ENCODE results near the gene CNNM3.

CNNM3 gene

DNA sequence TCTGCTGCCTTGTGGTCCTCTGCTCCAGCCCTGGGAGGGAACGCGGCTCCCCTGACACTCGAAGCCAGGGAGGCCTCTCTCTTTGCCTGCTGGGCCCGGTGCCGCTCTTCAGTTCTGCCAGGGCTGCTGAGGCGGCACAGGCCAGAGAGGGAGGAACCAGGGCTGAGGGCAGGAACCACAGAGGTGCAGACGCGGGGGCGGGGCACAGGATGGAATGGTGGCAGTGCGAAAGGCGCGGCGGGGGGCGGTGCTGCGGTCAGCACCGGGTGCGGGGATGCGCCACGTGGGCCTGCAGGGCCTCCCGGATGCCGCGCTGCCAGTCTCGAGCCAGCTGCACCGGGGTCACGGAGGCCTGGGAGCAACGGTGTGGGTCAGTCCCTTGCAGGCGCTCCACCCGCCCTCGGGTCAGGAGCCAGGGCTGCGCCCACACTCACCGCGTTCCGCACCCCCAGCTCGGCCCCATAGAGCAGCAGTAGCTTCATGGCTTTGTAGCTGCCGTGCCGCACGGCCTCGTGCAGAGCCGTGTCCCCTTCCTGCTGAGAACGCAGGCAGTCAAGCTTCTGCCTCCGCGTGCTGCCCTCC is 23.3 kb downstream of the CNNM3 start:
- H3K27ac ChIP-seq: no peak overlapping the region
- TF ChIP-seq ZFX (IDR thresholded peaks at IDR 0.05): no peak
- TF ChIP-seq, protein P1, sequence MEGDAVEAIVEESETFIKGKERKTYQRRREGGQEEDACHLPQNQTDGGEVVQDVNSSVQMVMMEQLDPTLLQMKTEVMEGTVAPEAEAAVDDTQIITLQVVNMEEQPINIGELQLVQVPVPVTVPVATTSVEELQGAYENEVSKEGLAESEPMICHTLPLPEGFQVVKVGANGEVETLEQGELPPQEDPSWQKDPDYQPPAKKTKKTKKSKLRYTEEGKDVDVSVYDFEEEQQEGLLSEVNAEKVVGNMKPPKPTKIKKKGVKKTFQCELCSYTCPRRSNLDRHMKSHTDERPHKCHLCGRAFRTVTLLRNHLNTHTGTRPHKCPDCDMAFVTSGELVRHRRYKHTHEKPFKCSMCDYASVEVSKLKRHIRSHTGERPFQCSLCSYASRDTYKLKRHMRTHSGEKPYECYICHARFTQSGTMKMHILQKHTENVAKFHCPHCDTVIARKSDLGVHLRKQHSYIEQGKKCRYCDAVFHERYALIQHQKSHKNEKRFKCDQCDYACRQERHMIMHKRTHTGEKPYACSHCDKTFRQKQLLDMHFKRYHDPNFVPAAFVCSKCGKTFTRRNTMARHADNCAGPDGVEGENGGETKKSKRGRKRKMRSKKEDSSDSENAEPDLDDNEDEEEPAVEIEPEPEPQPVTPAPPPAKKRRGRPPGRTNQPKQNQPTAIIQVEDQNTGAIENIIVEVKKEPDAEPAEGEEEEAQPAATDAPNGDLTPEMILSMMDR (conservative IDR thresholded peaks at IDR 0.05): no peak

DNA sequence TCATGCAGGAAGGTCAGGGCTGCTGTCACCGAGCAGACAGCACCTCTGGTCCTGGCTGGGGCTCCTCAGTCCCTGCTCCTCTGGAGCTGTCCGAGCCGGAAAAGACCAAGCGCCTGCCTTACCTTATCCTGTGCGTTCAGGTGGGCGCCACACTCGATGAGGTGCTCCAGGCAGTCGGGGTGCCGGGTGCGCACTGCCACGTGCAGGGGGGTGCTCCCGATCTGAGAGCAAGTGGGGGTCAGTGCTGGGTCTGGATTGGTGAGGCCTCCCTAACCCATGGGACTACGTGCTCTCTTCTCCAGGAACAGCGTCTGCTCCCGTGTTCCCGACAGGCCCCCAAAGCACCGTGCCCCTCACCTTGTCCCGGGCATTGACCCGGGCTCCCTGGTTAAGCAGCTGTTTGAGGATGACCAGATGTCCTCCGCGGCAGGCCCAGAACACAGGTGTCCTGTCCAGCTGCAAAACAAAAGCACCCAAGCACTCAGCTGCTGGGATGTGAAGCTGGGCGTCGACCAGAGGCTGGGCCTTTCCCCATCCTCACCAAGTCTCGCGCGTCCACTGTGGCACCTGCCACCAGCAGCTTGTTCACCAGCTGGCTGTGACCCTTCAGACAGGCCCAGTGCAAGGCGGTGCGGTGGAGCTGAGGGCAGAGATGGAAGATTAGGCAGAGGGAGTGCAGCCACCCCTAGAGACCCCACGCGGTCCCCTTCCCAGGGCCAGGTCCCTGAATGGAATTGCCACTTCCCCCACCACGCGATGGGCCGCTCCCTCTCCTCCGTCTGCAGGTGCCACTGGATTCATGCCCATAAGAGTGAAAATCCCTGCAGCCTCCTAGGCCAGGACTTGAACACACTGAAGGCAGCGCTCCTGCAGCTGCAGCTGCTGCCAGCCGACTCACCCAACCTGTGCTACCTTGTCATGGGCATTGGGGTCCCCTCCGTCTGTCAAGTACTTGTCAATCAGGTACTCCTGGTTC is 24.1 kb downstream of the CNNM3 start:
- no peak overlapping the region for H3K27ac ChIP-seq
- no peak for TF ChIP-seq ZFX (IDR thresholded peaks at IDR 0.05)
- TF ChIP-seq, protein P1 (conservative IDR thresholded peaks at IDR 0.05): no peak

DNA sequence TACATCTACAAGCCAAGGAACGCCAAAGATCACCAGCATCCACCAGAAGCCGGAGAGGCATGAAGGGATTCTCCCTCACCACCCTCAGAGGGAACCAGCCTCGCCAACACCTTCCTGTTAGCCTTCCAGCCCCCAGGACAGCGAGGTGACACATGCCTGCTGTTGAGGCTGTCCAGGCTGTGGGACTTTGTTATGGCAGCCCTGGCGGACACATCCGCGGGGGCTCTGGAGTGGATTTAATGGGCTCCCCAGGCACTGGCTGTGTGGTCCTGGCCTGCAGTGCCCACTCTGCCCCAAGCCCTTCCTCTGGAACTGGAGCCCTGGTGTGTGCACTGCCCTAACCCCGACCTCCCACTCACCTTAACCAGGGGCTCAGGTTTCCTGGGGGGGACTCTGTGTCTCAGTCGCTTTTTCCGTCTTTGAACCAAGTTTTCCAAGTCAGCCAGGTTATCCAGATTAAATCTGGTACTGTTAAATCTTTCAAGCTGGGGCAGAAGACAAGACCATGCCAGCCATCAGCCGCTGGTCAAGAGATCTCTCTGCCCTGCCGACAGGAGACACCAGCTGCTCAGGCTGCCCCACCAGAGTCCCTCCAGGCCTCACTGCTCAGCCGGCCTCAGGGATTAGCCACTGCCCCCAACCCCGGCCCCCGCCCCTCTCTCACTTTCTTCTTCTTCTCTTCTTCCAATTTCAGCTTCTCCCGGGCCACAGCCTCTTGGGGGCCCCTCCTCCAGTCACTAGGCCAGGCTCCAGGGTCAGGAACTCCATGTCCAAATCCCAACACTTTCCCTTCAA is 25.8 kb downstream of the CNNM3 start:
- no peak for TF ChIP-seq ZFX (IDR thresholded peaks at IDR 0.05)
- TF ChIP-seq, protein P1 (conservative IDR thresholded peaks at IDR 0.05): no peak
- H3K27ac ChIP-seq: no peak overlapping the region

DNA sequence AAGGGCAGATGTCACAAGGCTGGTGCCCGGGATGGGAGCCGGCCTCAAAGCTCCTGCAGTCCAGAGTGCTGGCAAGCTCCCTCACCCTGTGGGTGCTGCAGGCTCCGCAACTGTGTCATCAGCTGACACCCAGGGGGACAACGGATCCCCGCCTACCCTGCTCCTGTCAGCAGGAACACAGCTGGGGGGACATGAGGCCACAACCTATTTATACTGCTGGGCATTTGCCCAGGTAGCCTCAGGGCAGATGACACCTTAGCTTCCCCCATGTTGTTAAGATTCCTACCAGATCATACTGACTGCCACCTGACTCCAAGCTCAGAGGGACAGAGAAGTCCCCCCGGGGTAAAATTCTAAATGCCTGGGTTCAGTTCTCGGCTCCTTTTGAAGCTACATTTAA is 26.5 kb downstream of the CNNM3 start:
- no peak overlapping the region for H3K27ac ChIP-seq
- TF ChIP-seq ZFX (IDR thresholded peaks at IDR 0.05): no peak
- TF ChIP-seq, protein P1 (conservative IDR thresholded peaks at IDR 0.05): no peak

DNA sequence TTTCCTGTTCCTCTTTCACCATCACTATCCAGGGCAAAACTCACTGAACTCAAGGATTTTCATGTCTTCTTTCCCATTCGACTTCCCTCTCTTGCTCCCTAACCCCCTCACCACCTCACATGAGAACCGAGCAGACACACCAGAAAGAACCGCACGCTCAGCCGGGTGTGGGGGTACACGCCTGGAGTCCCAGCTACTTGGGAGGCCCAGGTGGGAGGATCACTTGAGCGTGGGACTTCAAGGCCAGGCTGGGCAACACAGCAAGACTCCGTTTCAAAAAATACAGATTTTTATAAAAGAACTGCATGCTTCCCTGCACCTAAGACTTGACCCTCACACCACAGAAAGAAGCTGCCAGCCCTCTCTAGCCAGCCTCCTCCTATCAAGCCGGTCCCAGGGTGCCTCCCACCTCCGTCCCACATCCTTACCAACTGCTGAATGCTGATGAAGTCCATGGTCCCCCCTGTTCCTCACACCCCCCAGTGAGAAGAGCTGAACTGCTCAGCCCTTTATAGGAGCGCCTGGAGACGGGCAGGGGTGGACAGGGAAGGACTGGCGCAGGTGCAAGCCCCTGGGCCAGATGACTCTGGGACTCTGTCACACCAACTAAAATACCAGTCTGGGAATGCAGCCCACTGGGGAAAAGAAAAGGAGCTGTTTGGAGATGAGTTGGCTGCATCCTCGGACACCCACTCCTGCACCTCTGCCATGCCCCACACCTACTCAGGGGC is 27.6 kb downstream of the CNNM3 start, which contains the start of gene ANKRD23:
Gene ANKRD23, minus strand, starts transcription at position 484 of the 731 bp plus-strand sequence. Its CDS starts 29 bp downstream, at position 455.
- TF ChIP-seq, protein P1 (conservative IDR thresholded peaks at IDR 0.05): no peak
- no peak within 1 kb of the TSS for H3K27ac ChIP-seq

DNA sequence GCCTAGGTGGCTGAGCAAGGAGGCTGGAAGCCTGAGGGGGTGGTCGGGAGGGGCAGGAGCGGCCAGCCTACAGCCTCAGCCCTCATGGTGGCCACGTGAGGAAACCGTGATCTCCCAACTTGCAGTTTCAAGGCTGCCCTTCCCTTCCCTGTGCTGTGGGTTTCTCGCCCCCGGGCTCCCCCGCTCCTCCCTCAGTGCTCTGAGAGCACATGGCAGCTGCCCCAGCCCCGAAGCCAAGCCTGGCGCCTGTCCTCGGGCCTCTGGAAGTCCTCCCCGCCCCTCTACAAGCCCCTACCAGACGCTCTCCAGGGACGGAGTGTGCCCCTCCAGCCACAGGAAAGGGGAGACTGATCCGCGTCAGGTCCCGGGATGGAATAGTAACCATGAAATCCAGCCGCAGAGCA is 28.3 kb downstream of the CNNM3 start:
- no peak overlapping the region for H3K27ac ChIP-seq
- no peak for TF ChIP-seq ZFX (IDR thresholded peaks at IDR 0.05)
- TF ChIP-seq, protein P1 (conservative IDR thresholded peaks at IDR 0.05): no peak

Data from C4-2B (cell line).